ENCODE results near the gene PANX3. TPM values are rescaled to one million over a fixed set of nuclear protein-coding genes. Genes with fewer than 3 reads are reported as not detected.

Gene PANX3
- total RNA-seq, 2 experiments from 2014 or later: not detected

DNA sequence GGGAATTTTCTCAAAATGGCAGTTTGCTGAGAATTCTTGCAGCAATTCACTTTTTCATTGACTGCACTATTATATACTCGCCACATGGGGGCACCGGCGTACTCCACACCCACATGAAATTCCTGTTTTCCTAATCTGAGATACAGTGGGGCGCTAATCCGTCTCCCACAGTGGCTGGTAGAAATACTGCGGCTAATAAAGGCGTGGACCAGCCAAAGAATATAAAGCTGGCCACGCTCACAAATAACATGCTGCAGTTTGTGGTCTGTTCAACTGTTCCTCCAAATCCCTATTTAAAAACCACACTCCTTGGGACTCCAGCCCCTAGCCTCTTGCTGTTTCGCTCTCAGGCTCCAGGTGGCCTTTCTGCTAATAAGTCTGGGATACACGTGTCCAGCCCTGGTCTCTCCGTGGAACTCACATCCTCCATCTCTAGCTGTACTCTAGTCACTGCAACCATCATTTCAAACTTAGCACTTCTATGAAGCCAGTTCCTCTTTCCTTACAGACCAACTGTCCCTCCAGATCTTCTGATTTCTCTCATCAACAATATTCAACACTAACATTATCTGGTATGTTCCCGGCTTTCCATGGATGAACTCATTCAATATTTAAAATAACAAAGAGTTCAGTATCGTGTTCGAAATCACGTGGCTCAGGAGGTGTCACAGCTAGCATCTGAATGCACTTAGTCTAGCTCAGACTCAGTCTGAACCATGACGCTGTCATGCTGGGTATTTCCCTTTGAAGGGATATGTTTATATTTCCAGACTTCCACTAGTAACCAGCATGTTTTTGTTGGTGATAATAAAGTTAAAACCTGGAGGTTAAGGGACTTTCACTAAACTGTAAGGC lies 33.4 kb downstream of the PANX3 start:
- H3K27ac Mint-ChIP-seq: no peak overlapping the region
- H3K9me3 Mint-ChIP-seq: no peaks in the 10 kb centered on the region
- POLR2A ChIA-PET: no interaction called here
- no peaks in the 10 kb centered on the region for H3K27me3 Mint-ChIP-seq
- ATAC-seq: peak; percentile 78
- peak; percentile 27 for DNase-seq
- TF ChIP-seq, protein P1, sequence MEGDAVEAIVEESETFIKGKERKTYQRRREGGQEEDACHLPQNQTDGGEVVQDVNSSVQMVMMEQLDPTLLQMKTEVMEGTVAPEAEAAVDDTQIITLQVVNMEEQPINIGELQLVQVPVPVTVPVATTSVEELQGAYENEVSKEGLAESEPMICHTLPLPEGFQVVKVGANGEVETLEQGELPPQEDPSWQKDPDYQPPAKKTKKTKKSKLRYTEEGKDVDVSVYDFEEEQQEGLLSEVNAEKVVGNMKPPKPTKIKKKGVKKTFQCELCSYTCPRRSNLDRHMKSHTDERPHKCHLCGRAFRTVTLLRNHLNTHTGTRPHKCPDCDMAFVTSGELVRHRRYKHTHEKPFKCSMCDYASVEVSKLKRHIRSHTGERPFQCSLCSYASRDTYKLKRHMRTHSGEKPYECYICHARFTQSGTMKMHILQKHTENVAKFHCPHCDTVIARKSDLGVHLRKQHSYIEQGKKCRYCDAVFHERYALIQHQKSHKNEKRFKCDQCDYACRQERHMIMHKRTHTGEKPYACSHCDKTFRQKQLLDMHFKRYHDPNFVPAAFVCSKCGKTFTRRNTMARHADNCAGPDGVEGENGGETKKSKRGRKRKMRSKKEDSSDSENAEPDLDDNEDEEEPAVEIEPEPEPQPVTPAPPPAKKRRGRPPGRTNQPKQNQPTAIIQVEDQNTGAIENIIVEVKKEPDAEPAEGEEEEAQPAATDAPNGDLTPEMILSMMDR (IDR thresholded peaks at IDR 0.05): peak; percentile 94
- no peaks in the 10 kb centered on the region for H3K4me1 Mint-ChIP-seq (ENCODE audit: low read depth)
- CTCF ChIA-PET: interaction anchor here (0.6 to 4.8 kb wide), 27 partner anchors 10 to 232 kb away, joined by 3 to 30 read pairs (median 4); partner anchors contain the start of gene TBRG1
- no peaks in the 10 kb centered on the region for H3K36me3 Mint-ChIP-seq (ENCODE audit: low read depth)
- intact Hi-C loops (cut with micrococcal nuclease): no loop called here
- H3K4me3 Mint-ChIP-seq: no peak overlapping the region

DNA sequence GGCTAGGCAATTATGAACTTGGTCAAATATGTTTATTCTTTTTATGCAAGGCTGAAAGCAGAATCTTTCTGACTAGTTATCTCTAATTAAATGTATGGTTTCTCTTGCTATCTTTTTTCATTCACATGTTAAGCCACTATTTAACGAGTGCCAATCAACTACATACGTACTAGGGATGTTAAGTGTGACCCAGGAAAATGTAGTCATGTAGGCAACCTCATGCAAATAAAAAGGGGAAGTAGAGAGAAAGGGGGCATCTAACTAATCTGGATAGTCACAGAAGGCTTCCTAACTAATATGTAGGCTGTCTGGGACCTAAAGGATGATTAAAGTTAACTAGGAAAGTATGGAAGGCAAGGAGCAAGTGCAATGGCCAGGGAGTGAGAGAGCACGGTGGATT lies 34.9 kb downstream of the PANX3 start:
- H3K4me3 Mint-ChIP-seq: no peak overlapping the region
- TF ChIP-seq, protein P1 (IDR thresholded peaks at IDR 0.05): no peak
- ChIA-PET POLR2A (no interaction called here), CTCF (interaction anchor here (1.7 to 4.8 kb wide), 3 partner anchors 117 to 220 kb away, joined by 7 to 30 read pairs (median 14); no protein-coding TSS in a partner anchor)
- ATAC-seq (no peak), DNase-seq (no peak)
- H3K36me3 Mint-ChIP-seq (ENCODE audit: low read depth): no peaks in the 10 kb centered on the region
- no peaks in the 10 kb centered on the region for H3K27me3 Mint-ChIP-seq
- no peak overlapping the region for H3K27ac Mint-ChIP-seq
- no peaks in the 10 kb centered on the region for H3K4me1 Mint-ChIP-seq (ENCODE audit: low read depth)
- H3K9me3 Mint-ChIP-seq: no peaks in the 10 kb centered on the region
- intact Hi-C loops (cut with micrococcal nuclease): no loop called here

DNA sequence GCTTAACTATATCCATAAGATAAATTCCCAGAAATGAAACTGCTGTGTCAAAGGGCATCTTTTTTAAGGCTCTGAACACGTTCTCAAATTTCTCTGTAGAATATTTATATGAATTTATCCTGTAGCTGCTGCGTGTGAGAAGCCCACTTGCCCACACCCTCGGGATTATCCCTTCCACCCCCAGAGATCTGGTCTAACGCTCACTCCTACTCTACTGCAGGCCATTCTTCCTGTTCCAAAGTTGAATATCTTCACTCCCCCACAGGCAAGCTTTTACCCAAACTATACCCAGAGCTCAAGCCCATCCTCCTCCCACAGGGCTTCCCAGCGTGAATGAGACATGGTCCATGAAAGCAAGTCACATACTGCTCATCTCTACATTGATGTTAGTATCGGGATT lies 37.4 kb downstream of the PANX3 start:
- no peaks in the 10 kb centered on the region for H3K9me3 Mint-ChIP-seq
- DNase-seq (no peak), ATAC-seq (no peak)
- H3K27me3 Mint-ChIP-seq: no peaks in the 10 kb centered on the region
- TF ChIP-seq, protein P1 (IDR thresholded peaks at IDR 0.05): no peak
- no peak overlapping the region for H3K27ac Mint-ChIP-seq
- intact Hi-C loops (cut with micrococcal nuclease): no loop called here
- no peaks in the 10 kb centered on the region for H3K4me1 Mint-ChIP-seq (ENCODE audit: low read depth)
- ChIA-PET CTCF (interaction anchor here (1.0 to 2.1 kb wide), 3 partner anchors 18 to 115 kb away, joined by 4 to 11 read pairs (median 6); no protein-coding TSS in a partner anchor), POLR2A (no interaction called here)
- no peak overlapping the region for H3K4me3 Mint-ChIP-seq
- peaks cover 6% of the 10 kb centered on the region for H3K36me3 Mint-ChIP-seq (ENCODE audit: low read depth)

DNA sequence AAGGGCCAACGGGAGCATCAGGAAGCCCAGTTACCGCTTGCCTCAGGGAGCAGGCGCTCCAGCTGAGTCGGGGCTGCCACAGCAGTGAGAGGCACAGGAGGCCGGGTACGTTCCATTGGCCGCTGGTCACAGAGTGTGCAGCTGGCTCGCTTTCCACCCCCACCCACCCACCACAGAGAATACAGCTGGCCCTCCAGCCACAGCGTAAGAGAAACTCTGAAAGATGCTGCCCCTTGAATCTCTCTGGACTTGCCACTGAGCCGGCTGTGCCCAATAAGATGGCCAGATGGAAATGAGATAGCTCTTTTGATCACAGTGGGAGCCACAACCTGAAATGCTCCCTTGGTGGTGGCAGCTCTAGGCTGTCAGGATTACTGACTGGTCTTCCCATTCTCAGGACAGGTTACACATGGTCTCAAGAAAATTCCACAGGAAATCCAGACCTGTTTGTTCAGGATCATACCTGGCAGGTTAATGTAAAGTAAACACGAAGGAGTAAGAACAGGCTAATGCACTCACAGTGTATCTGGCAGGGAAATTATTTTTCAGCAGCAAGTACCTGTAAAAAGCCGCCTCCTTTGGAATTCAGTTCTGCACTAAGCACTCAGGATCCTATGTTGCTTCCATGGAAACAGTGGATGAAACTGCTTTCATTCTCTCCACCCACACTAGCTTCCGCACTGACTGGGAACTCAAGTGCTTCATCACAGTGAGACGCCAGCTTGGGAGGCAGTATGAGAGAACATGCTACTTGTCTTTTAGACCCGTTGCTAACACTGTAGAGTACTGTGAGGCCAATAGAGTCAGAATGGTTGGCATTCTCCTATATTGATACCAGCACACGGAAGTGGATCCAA lies 45.8 kb downstream of the PANX3 start:
- DNase-seq (no peak), ATAC-seq (no peak)
- Mint-ChIP-seq H3K27me3 (no peaks in the 10 kb centered on the region), H3K27ac (no peak overlapping the region), H3K36me3 (ENCODE audit: low read depth) (peaks cover 9% of the 10 kb centered on the region), H3K4me1 (ENCODE audit: low read depth) (no peaks in the 10 kb centered on the region), H3K9me3 (no peaks in the 10 kb centered on the region), H3K4me3 (no peak overlapping the region)
- intact Hi-C loops (cut with micrococcal nuclease): no loop called here
- TF ChIP-seq, protein P1 (IDR thresholded peaks at IDR 0.05): no peak
- CTCF ChIA-PET: interaction anchor here (0.6 kb wide), 1 partner anchor 13 kb away, joined by 3 read pairs; no protein-coding TSS in a partner anchor
- POLR2A ChIA-PET: no interaction called here
